SJSA1 (cell line): ENCODE results near the gene APOA1. TPM values are rescaled to one million over a fixed set of nuclear protein-coding genes. Genes with fewer than 3 reads are reported as not detected.

Source experiments
- DNase-seq, 2 experiments: peaks; one replicate each; pipeline ENCODE4 v3.0.0-alpha.2; 2015 to 2020; ENCODE audit warnings: low spot score in 2 of 2, low read depth in 1 of 2
- H3K27ac ChIP-seq: fragments of 250-450 bp; sonication (Bioruptor Pico); 2 replicates; pipeline ENCODE4 v1.5.1; 2020; ENCODE audit warnings: mild to moderate bottlenecking, moderate library complexity
- H3K27me3 ChIP-seq: fragments of 250-450 bp; sonication (Bioruptor Pico); replicated peaks from 2 replicates; pipeline ENCODE4 v1.5.1; 2020; ENCODE audit warnings: mild to moderate bottlenecking, moderate library complexity
- H3K36me3 ChIP-seq: fragments of 250-450 bp; sonication (Bioruptor Pico); 2 replicates; pipeline ENCODE4 v1.5.1; 2020; ENCODE audit warnings: mild to moderate bottlenecking
- H3K4me1 ChIP-seq: fragments of 250-450 bp; sonication (Bioruptor Pico); replicated peaks from 2 replicates; pipeline ENCODE4 v1.6.1; 2021; ENCODE audit warnings: mild to moderate bottlenecking
- H3K4me3 ChIP-seq: fragments of 250-450 bp; sonication (Bioruptor Pico); 2 replicates; pipeline ENCODE4 v1.5.1; 2020; ENCODE audit warnings: mild to moderate bottlenecking
- H3K9me3 ChIP-seq: fragments of 250-450 bp; sonication (Bioruptor Pico); replicated peaks from 2 replicates; pipeline ENCODE4 v1.5.1; 2020; ENCODE audit warnings: mild to moderate bottlenecking
- total RNA-seq: library from RNA; depleted of rRNA; stranded (reverse); fragments of >200 nt; shearing (Covaris generic); gene quantifications from 2 replicates; pipeline ENCODE4 v1.2.3, GENCODE V29; 2014; rRNA removed

The APOA1 gene
- 0.72 TPM in 1 of 2 replicates, not detected in the other for total RNA-seq

DNA sequence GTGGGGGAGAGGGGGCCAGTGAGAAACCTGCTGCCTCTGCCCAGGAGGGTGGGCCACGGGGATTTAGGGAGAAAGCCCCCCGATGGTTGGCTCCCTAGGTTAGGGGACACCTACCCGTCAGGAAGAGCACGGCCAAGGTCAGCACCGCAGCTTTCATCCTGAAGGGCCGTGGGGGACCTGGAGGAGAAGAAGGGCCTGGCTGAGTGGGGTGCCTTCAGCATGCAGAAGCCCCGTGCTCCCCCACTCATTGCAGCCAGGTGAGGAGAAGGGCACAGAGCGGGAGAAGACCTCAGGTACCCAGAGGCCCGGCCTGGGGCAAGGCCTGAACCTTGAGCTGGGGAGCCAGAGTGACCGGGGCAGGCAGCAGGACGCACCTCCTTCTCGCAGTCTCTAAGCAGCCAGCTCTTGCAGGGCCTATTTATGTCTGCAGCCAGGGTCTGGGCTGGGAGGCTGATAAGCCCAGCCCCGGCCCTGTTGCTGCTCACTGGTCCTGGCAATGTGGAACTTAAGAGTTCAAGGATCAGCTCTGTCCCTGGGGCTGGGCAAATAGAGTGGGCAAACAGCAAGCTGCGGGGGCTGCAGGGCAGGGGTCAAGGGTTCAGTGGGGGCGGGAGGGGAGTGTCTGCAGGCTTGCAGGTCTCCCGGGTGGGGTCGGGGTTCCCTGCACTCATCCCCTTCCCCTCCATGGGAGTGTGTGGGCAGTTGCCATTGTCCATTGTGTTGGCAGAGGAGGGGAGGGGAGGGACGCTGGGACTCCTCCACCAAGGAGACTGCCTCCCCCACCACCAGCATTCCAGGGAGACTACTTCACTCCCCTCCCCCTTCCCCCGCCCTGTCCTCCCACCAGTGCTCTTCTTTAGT, at the start of gene APOA1:
TSS of gene APOA1 (minus strand) at position 392 of the 861 bp plus-strand sequence. CDS start at position 157, 235 bp downstream.
- no peak within 1 kb of the TSS for H3K27ac ChIP-seq
- H3K4me1 ChIP-seq: peaks cover 12% of the 10 kb centered on the region
- no peak within 1 kb of the TSS for H3K4me3 ChIP-seq
- no peaks in the 10 kb centered on the region for H3K36me3 ChIP-seq
- H3K9me3 ChIP-seq: no peaks in the 10 kb centered on the region
- no peaks in the 10 kb centered on the region for H3K27me3 ChIP-seq
- DNase-seq: no peak

DNA sequence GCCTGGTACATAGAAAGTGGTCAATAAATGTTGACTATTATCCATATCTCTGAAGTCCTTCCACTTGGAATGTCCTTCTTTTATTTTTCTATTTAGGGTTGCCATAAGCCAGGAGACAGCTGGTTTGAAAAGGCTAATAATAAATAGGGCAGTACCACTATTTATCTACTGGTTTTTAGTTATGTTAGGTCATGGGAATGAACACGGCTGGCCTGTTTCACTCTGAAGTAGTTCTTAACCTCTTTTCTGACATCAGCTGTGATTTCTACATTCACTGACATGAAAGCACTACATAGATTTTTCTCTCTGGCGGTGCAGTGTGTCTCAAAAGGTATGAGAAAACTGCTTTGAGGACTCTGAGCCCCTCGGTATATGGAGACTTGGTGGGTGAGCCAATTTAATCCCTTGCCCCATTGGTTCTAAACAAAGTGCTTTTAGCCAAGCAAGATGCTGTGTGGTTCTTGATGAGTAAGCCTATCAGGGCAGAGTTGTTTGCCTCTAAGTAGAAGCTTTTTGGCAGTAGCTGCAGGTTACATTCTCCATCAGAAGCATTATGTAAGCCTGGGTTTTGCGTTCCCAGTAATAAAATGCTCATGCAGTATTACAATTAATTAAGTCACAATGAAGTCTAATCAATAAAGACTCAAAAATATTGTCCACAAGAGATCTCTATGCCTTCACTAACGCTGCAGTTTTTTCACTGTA, 48.7 kb upstream of the APOA1 start:
- Histone ChIP-seq H3K27ac (no peak overlapping the region), H3K36me3 (no peaks in the 10 kb centered on the region), H3K9me3 (no peaks in the 10 kb centered on the region), H3K27me3 (no peaks in the 10 kb centered on the region), H3K4me1 (peaks cover 29% of the 10 kb centered on the region), H3K4me3 (no peak overlapping the region)
- no peak for DNase-seq

DNA sequence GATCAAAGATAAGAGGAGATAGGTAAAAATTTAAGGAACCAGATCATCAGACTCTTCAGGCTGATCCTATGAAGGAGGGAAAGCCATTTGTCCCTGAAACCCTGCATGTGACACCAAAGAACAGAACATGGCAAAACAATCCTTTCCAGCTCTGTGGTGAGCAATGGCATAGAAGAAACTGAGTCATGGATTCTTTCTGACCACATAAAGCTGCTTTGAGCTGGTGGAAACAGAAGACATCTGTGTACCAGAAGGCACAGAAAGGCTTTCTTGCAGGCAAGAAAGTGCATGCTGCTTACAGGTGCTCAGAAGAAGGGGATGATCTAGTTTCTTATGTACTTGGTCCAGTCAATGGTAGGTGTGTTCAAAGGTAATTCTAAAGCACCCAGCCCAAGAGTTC, 45.0 kb upstream of the APOA1 start:
- H3K4me3 ChIP-seq: no peak overlapping the region
- peaks cover 1% of the 10 kb centered on the region for H3K4me1 ChIP-seq
- no peaks in the 10 kb centered on the region for H3K36me3 ChIP-seq
- no peak overlapping the region for H3K27ac ChIP-seq
- DNase-seq: no peak
- H3K9me3 ChIP-seq: no peaks in the 10 kb centered on the region
- no peaks in the 10 kb centered on the region for H3K27me3 ChIP-seq

DNA sequence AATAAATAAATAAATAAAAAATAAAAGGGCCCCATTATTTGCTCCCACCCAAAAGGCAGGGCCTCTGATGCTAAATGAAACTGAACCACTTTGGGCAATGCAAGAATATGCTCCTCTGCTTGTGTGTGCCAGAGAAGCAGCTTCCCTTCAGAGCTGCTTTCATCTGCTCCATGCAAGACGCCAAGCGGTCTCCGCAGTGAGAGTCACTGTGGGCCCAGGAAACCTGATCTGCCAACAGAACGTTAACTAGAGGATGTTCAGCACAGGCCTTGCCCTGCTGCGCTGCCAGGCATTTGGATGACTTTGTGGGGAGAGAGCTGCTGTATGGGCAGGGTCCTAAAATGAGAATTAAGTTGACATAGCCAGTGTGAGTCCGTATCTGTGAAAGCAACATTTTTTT, 43.7 kb upstream of the APOA1 start:
- no peaks in the 10 kb centered on the region for H3K4me1 ChIP-seq
- no peak for DNase-seq
- H3K4me3 ChIP-seq: no peak overlapping the region
- no peaks in the 10 kb centered on the region for H3K36me3 ChIP-seq
- no peak overlapping the region for H3K27ac ChIP-seq
- H3K27me3 ChIP-seq: no peaks in the 10 kb centered on the region
- no peaks in the 10 kb centered on the region for H3K9me3 ChIP-seq

DNA sequence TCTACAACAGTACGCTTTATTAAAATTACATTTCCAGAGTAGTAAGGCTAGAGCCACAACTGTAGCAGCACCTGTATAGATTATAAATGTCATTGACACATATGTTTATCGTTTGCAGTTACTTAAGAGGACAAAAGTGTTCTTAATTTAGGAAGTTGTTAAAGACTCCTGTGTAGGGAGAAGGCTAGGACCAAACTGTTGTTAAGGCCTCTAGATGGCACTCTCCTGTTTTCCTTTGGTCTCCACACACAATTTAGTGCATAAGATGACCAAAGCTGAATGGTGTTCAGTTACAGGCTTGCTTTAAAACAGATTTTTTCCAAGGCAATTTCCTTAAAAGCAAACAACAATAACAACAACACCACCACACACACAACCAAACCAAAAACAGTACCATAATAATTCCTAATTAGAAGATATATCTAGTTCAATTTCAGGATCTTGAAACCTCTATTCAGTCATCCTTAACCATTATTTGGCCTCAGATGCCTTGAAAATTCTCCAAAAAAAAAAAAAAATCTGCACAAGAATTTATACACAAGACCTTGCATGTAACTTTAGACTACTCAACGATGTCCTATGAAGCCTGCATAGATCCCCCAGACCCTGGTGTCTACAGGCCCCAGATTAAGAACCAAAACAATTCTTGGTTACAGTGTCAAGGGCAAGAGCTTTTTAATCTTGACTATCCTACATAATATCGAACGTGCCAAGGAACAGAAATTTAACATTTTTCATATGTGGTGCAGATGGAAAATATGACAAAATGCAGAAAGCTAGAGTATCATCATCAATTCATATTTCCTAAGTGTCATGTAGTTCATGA, 42.6 kb upstream of the APOA1 start:
- Histone ChIP-seq H3K4me1 (no peaks in the 10 kb centered on the region), H3K27me3 (no peaks in the 10 kb centered on the region), H3K36me3 (no peaks in the 10 kb centered on the region), H3K4me3 (no peak overlapping the region), H3K27ac (no peak overlapping the region), H3K9me3 (no peaks in the 10 kb centered on the region)
- DNase-seq: no peak

DNA sequence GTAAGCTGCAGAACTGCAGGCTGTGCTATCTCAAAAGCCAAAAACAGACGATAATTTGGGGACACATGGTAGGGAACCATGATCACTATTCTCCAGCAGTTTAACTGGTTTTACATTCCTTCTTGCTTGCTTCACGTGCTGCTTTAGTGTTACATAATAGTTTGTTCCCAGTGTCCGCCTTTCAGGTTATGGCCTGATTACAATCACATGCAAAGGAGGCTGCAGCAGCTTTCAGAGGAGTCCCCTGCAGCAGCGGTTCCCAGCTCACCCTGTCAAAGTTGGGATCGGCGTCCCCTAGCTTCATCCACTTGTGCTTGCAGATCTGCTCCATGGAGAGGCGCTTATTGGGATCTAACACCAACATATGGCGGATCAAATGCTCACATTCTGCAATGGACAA, 39.2 kb upstream of the APOA1 start:
- no peak overlapping the region for H3K27ac ChIP-seq
- no peaks in the 10 kb centered on the region for H3K27me3 ChIP-seq
- H3K4me3 ChIP-seq: no peak overlapping the region
- H3K36me3 ChIP-seq: peaks cover 8% of the 10 kb centered on the region
- no peaks in the 10 kb centered on the region for H3K9me3 ChIP-seq
- peaks cover 3% of the 10 kb centered on the region for H3K4me1 ChIP-seq
- no peak for DNase-seq

DNA sequence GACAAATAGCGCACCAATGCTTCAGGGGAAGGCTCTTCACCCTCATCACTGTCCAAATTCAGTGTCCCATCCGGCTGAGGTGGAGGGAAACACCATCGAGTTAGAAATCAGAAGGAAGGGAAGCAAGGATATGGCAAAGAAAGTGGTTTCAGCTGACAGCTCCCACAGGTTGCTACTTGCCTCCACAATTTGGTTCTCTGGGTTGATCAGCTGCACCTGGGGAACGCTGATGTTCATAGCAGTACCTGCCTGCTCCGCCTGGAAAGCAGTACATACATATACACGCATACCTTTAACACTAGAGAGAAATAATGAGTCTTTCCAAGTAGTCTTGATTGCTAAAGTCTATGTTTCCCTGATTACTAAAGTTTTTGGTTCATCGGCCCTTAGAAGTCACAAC, 37.8 kb upstream of the APOA1 start:
- Histone ChIP-seq H3K4me1 (peaks cover 7% of the 10 kb centered on the region), H3K9me3 (no peaks in the 10 kb centered on the region), H3K27me3 (no peaks in the 10 kb centered on the region), H3K4me3 (no peak overlapping the region), H3K36me3 (peaks cover 9% of the 10 kb centered on the region), H3K27ac (no peak overlapping the region)
- no peak for DNase-seq

GRCh38 chr11:116874251-116874650, 36.8 kb upstream of the APOA1 start:
- no peaks in the 10 kb centered on the region for H3K9me3 ChIP-seq
- no peak overlapping the region for H3K27ac ChIP-seq
- H3K4me1 ChIP-seq: peaks cover 7% of the 10 kb centered on the region
- H3K36me3 ChIP-seq: peaks cover 9% of the 10 kb centered on the region
- no peaks in the 10 kb centered on the region for H3K27me3 ChIP-seq
- no peak for DNase-seq
- H3K4me3 ChIP-seq: no peak overlapping the region

- no peak for DNase-seq
- Histone ChIP-seq H3K4me1 (peaks cover 7% of the 10 kb centered on the region), H3K9me3 (no peaks in the 10 kb centered on the region), H3K36me3 (peaks cover 9% of the 10 kb centered on the region), H3K4me3 (no peak overlapping the region), H3K27me3 (no peaks in the 10 kb centered on the region), H3K27ac (no peak overlapping the region)
These were observed 36.0 kb upstream of the APOA1 start for GRCh38 chr11:116873381-116873780.

GRCh38 chr11:116871248-116871647, 33.8 kb upstream of the APOA1 start:
- Histone ChIP-seq H3K27ac (no peak overlapping the region), H3K36me3 (peaks cover 13% of the 10 kb centered on the region), H3K27me3 (no peaks in the 10 kb centered on the region), H3K4me1 (peaks cover 7% of the 10 kb centered on the region), H3K4me3 (no peak overlapping the region), H3K9me3 (no peaks in the 10 kb centered on the region)
- no peak for DNase-seq

DNA sequence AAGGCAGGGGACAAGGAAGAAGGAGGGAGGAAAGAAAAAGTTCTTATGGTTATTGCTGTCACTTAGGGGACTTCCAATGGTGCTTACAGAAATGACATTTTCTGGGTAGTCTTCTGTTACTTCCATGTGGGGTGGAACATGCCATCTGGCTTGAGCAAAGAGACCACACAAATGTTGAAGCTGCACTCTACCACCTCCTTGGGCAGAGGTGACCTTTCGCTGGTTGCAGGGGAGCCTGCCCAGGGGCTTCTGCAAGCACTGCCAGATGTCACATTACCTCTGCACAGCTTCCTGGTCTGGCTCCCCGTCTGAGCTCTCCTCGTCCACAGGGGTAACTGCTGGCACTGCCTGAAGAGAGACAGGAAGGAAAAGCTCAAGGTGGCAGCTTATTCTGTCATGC, 32.6 kb upstream of the APOA1 start:
- Histone ChIP-seq H3K4me3 (no peak overlapping the region), H3K9me3 (no peaks in the 10 kb centered on the region), H3K4me1 (peaks cover 11% of the 10 kb centered on the region), H3K27ac (no peak overlapping the region), H3K36me3 (peaks cover 13% of the 10 kb centered on the region), H3K27me3 (no peaks in the 10 kb centered on the region)
- no peak for DNase-seq

GRCh38 chr11:116869610-116870009, 32.2 kb upstream of the APOA1 start:
- no peak for DNase-seq
- Histone ChIP-seq H3K4me1 (peaks cover 11% of the 10 kb centered on the region), H3K9me3 (no peaks in the 10 kb centered on the region), H3K36me3 (peaks cover 13% of the 10 kb centered on the region), H3K27ac (no peak overlapping the region), H3K27me3 (no peaks in the 10 kb centered on the region), H3K4me3 (no peak overlapping the region)

DNA sequence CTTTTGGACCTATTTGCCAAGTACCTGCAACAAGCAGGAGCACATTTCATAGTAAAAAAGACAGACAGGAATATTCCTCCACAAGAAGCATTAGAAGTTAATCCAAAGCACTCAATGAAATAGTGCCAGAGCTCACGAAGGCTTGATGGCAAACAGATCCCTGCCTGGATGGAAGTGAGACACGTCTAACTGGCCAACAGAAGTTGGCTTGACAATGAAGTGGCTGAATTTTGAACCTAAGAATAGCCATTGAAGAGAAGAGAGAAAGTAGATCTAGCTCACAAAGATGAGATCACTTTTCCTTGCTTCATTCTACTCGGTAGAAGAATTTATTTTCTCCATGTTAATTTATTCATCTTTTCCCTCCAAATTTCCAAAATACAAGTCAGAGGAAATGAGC, 30.6 kb upstream of the APOA1 start:
- H3K4me1 ChIP-seq: peaks cover 11% of the 10 kb centered on the region
- no peak overlapping the region for H3K27ac ChIP-seq
- H3K9me3 ChIP-seq: no peaks in the 10 kb centered on the region
- H3K27me3 ChIP-seq: no peaks in the 10 kb centered on the region
- DNase-seq: no peak
- H3K36me3 ChIP-seq: peaks cover 13% of the 10 kb centered on the region
- no peak overlapping the region for H3K4me3 ChIP-seq

DNA sequence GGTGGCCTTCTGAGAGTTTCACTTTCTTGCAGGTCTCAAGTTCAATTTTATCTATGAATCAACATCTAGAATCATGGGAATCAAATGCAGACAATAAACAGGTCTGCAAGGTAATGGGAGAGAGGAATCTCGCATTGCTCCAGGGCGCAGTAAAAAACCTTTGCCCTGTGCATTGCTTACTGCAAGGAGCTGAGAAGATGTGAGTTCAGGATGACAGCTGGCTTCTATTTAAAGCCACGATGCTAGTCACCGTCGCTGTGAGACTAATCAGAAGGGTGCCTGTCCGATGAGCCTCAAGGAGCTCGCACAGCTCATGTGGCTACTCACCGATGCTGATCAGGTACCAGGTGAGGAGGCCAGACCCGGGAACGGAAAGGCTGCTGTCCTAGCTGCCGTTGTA, 30.2 kb upstream of the APOA1 start:
- Histone ChIP-seq H3K36me3 (peaks cover 11% of the 10 kb centered on the region), H3K4me3 (no peak overlapping the region), H3K27me3 (no peaks in the 10 kb centered on the region), H3K9me3 (no peaks in the 10 kb centered on the region), H3K27ac (no peak overlapping the region), H3K4me1 (peaks cover 11% of the 10 kb centered on the region)
- no peak for DNase-seq
